Fibroblast of peridontal ligament (primary cell): ENCODE measurements around the gene WRNIP1.

Experiments
- DNase-seq: peaks from one replicate; pipeline ENCODE4 v3.0.0-alpha.2; 2010; ENCODE audit errors: extremely low read depth

Gene WRNIP1

DNA sequence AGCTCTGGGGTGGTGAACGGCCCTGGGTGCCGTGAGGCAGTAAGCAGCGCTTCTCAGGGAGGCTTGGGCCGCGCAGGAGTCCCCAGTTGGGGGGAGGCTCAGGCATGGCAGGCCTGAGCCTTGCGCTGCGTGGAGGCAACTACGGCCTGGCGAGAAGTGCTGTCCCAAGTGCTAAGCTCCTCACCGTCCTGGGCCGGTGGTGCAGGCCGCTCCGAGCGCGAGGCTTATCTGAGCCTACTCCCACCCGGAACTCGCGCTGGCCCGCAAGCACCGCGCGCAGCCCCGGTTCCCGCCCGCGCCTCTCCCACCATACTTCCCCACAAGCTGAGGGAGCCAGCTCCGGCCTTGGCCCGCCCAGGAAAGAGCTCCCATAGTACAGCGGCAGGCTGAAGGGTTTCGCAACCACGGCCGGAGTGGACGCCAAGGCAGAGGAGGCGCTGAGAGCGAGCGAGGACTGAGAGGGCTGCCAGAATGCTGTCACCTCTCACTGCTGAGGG lies 1.8 kb upstream of the WRNIP1 start:
- DNase-seq = no peak

DNA sequence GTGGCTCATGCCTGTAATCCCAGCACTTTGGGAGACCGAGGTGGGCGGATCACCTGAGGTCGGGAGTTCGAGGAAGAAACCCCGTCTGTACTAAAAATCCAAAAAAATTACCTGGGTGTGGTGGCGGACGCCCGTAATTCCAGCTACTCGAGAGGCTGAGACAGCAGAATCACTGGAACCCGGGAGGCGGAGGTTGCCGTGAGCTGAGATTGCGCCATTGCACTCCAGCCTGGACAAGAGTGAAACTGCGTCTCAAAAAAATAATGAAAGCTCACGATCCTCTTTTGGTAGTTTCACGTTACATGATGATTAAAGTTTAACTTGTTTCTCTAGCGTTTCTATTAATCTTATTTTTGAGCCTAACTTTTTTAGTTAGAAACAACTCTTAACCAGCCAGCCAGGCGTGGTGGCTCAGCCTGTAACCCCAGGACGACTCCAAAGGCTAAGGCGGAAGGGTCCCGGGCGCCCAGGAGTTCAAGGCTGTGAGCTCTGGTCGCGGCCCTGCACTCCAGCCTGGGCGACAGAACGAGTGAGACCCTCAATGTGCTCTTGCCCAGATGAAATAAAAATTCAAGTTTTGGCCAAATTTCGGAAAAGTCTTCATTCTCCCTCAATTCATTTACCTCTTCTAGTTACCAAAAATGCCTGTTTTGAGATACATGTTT lies 1.2 kb upstream of the WRNIP1 start:
- no peak for DNase-seq

DNA sequence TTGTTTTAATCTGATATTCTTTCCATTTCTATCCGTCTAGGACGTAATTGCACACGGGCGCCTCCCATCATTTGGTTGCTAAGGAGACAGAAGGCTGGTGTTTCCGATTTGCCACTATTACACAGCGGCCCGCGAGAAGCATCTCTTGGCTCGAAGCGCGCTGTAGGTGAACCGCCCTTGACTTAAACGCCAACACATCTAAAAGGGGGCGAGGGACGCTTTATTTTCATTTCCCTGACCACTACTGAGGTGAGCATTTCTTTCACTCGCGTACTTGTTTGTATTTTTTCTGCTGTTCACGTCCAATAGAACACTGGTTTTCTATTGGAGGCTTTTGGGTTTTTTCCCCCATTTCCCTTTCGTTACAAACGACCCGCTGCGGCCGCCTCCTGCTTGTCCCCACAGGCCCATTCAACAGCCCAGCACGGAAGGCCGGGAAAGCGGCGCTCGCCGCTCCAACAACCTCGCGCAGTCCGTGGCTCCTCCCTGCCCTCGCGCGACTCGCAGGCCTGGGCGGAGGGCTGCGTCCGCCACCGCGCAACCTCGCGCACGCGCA lies 505 bp upstream of the WRNIP1 start:
- peak; percentile 79 for DNase-seq

GRCh38 chr6:2765896-2766766 lies 938 bp downstream of the WRNIP1 start:
- no peak for DNase-seq

- peak; percentile 49 for DNase-seq
Measured at GRCh38 chr6:2766767-2767656, 1.8 kb downstream of the WRNIP1 start.

GRCh38 chr6:2767657-2768524 lies 2.7 kb downstream of the WRNIP1 start:
- no peak for DNase-seq

GRCh38 chr6:2768696-2769095 lies 3.5 kb downstream of the WRNIP1 start:
- DNase-seq = no peak

- no peak for DNase-seq
Measured at GRCh38 chr6:2770171-2770570, 5.0 kb downstream of the WRNIP1 start.

- DNase-seq = no peak
Measured at GRCh38 chr6:2771079-2771478, 5.9 kb downstream of the WRNIP1 start.

GRCh38 chr6:2772840-2773239 lies 7.6 kb downstream of the WRNIP1 start:
- no peak for DNase-seq

DNA sequence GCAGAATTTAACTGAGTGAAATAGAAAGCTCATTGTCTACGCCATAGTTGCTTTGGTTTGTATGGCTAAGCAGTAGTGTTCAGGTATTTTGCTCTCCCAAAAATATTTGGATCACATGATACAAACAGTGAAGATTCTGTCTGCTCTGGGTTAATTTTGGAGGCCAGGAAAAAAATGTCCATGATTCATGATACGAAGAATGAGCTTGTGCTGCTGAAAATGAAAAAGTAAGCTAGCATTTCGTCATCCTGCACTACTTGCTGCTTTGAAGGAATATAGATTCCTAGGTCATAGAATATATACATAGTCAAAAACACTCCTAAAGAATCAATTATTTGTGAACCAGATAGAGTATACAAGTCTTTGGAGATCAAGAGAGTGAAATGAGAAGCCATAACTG lies 8.3 kb downstream of the WRNIP1 start:
- DNase-seq = peak; percentile 67

- no peak for DNase-seq
Measured at GRCh38 chr6:2775003-2775402, 9.8 kb downstream of the WRNIP1 start.

GRCh38 chr6:2777249-2777648 lies 12.1 kb downstream of the WRNIP1 start:
- no peak for DNase-seq

- DNase-seq = no peak
Measured at GRCh38 chr6:2780102-2780737, 15.0 kb downstream of the WRNIP1 start.

- DNase-seq = no peak
Measured at GRCh38 chr6:2781685-2782355, 16.6 kb downstream of the WRNIP1 start.

DNA sequence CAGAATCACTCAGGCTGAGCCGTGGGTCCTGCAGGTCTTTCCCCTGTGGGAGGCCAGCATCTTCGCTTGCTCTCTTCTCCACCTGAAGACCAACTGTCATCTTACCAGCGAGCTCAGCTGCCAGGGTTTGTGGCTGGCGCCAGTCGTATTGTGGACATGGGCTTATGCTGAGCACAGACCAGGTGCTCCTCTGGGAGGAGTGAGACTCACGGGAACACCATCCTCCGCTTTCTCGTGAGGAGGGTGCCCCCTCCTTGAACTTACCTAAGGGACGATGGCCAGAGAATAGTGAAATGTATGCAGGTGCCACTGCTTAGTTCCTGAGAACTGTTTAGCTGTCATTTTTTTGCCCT lies 17.1 kb downstream of the WRNIP1 start:
- no peak for DNase-seq

DNA sequence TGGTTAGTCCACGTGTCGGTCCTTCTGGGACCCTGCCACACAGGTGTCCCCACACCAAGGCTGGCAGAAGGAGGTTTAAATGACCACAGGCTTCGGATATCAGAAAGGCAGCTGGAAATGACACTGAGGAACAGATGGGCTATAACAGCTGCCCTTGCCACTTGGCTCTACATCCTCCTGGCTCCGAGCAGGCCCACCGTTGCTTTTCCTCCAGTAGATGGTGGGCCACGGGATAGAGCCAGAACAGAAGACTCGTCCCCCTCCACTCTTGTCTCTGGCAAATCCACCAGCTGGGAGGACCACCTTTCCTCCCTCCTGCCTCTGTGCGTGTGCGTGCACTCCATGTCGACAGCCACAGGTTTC lies 17.6 kb downstream of the WRNIP1 start:
- no peak for DNase-seq

DNA sequence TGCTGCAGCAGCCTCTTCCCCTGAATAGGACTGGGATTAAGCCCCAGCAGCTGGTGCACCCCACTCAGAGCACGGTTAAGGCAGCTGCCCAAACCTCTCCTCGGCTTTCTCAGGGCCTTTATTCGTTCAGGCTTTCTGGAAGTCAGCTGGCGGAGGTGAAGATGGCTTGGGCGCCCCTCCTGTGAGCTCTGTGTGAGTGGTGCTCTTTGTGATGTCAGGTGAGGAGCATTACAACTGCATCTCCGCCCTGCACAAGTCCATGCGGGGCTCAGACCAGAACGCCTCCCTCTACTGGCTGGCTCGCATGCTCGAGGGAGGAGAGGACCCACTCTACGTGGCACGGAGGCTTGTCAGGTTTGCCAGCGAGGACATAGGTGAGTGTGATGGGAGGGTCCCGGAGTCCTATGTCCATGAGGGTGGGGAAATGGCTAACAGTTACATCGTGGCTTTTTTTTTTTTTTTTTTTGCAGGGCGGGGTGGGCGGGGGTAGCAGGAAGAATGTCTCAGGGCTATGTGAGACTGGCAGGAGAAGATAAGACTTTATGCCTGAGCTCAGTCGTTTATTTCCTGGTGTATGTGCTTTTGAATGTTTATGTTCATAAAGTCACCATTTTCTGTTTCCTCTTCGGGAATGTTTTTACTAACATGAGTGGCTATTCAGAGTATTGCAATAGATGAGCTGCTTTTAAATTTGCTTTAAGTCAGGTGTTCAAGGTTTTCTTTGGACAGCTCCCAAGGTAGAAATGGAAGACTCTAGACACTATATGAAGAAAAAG lies 18.2 kb downstream of the WRNIP1 start:
- no peak for DNase-seq

GRCh38 chr6:2784061-2784460 lies 18.9 kb downstream of the WRNIP1 start:
- no peak for DNase-seq
